Stimulated activated CD4-positive, alpha-beta T cell treated with anti-CD3 and anti-CD28 coated beads, Interleukin-2, amount 100 ng/mL, for 48 hours (primary cell): ENCODE measurements around the gene TRIM66.

Experiments
- DNase-seq, 2 donors: peaks; one replicate each; pipeline ENCODE4 v3.0.0-alpha.2; 2020

TRIM66 gene

GRCh38 chr11:8605971-8606563 lies 76.4 kb downstream of the TRIM66 start:
- DNase-seq: no peak

GRCh38 chr11:8604078-8604723 lies 78.3 kb downstream of the TRIM66 start:
- peak; percentile 30 to 38 for DNase-seq

- no peak for DNase-seq
Observed at GRCh38 chr11:8603696-8604077, 78.8 kb downstream of the TRIM66 start.

GRCh38 chr11:8601376-8602133 lies 80.9 kb downstream of the TRIM66 start:
- no peak for DNase-seq

- no peak for DNase-seq
Observed at GRCh38 chr11:8598506-8598905, 84.0 kb downstream of the TRIM66 start.

GRCh38 chr11:8597182-8597581 lies 85.3 kb downstream of the TRIM66 start:
- DNase-seq: no peak

- DNase-seq: no peak
Observed at GRCh38 chr11:8596504-8597046, 85.9 kb downstream of the TRIM66 start.

- DNase-seq: peak; percentile 11 to 16
Observed at GRCh38 chr11:8593935-8594909, 88.2 kb downstream of the TRIM66 start, which contains the start of gene STK33. STK33 (minus strand) TSS chr11:8594228; CDS start chr11:8474905, 119,323 bp downstream.

GRCh38 chr11:8593455-8593854 lies 89.0 kb downstream of the TRIM66 start:
- no peak for DNase-seq

- no peak for DNase-seq
Observed at GRCh38 chr11:8587915-8588314, 94.5 kb downstream of the TRIM66 start.

GRCh38 chr11:8586805-8587204 lies 95.7 kb downstream of the TRIM66 start:
- DNase-seq: no peak

GRCh38 chr11:8586184-8586583 lies 96.3 kb downstream of the TRIM66 start:
- no peak for DNase-seq

- DNase-seq: no peak
Observed at GRCh38 chr11:8584511-8584910, 98.0 kb downstream of the TRIM66 start.

- no peak for DNase-seq
Observed at GRCh38 chr11:8584082-8584481, 98.4 kb downstream of the TRIM66 start.

- no peak for DNase-seq
Observed at GRCh38 chr11:8581300-8581699, 101.2 kb downstream of the TRIM66 start.

- DNase-seq: no peak
Observed at GRCh38 chr11:8577791-8578581, 104.5 kb downstream of the TRIM66 start.

GRCh38 chr11:8574798-8575197 lies 107.7 kb downstream of the TRIM66 start:
- no peak for DNase-seq

GRCh38 chr11:8573777-8574176 lies 108.7 kb downstream of the TRIM66 start:
- no peak for DNase-seq

- DNase-seq: no peak
Observed at GRCh38 chr11:8567602-8568198, 114.8 kb downstream of the TRIM66 start.

- DNase-seq: no peak
Observed at GRCh38 chr11:8566613-8567210, 115.8 kb downstream of the TRIM66 start.

GRCh38 chr11:8564526-8564925 lies 117.9 kb downstream of the TRIM66 start:
- no peak for DNase-seq
